Activated CD4-positive, alpha-beta memory T cell treated with anti-CD3 and anti-CD28 coated beads, Interleukin-2, amount 10 ng/mL, durations not matched to agents 7 days and 5 days (primary cell): ENCODE data around the gene ZNF428. TPM values are rescaled to one million over a fixed set of nuclear protein-coding genes. Genes with fewer than 3 reads are reported as not detected.
A peak's percentile ranks its signal among the peaks of the same experiment; 100 is the strongest.

Experiments
- CTCF ChIA-PET: fragments of 350-600 bp; sonication (Branson Sonifier 250); formaldehyde crosslinking; loops from one replicate; lab custom pipeline; 2021; ENCODE audit warnings: antibody characterized with exemption, inconsistent platforms; lab: Charles Lee
- POLR2A ChIA-PET: fragments of 350-600 bp; sonication (Branson Sonifier 250); formaldehyde crosslinking; loops from one replicate; lab custom pipeline; 2021; ENCODE audit warnings: antibody characterized with exemption; lab: Charles Lee
- DNase-seq: peaks from one replicate; pipeline ENCODE4 v3.0.0-alpha.2; 2020
- H3K27ac Mint-ChIP-seq: one replicate; pipeline ENCODE4 v1.8.0; 2021; ENCODE audit warnings: mild to moderate bottlenecking, mixed read lengths
- H3K27me3 Mint-ChIP-seq: one replicate; pipeline ENCODE4 v1.8.0; 2021; ENCODE audit warnings: mixed read lengths
- H3K36me3 Mint-ChIP-seq: one replicate; pipeline ENCODE4 v1.8.0; 2021; ENCODE audit warnings: low read depth, mixed read lengths
- H3K4me1 Mint-ChIP-seq: one replicate; pipeline ENCODE4 v1.8.0; 2021; ENCODE audit warnings: mixed read lengths
- H3K4me3 Mint-ChIP-seq: one replicate; pipeline ENCODE4 v1.8.0; 2021; ENCODE audit warnings: mild to moderate bottlenecking, mixed read lengths
- H3K9me3 Mint-ChIP-seq: one replicate; pipeline ENCODE4 v1.8.0; 2021; ENCODE audit warnings: mixed read lengths
- total RNA-seq, 2 experiments: library from RNA; stranded (reverse); gene quantifications; one replicate each; pipeline ENCODE4 v1.2.3, GENCODE V29; 2021

Gene ZNF428
- total RNA-seq, 2 experiments from 2014 or later, result 19.7 to 20.6 TPM

- CTCF ChIA-PET, result interaction anchor here (1.1 to 1.6 kb wide), 2 partner anchors 11 to 120 kb away, joined by 3 read pairs; partner anchors contain the start of gene PHLDB3
- no peaks in the 10 kb centered on the region for H3K9me3 Mint-ChIP-seq
These were observed 4.7 kb upstream of the ZNF428 start for GRCh38 chr19:43623889-43624670.

GRCh38 chr19:43622956-43623355, 3.5 kb upstream of the ZNF428 start:
- Mint-ChIP-seq H3K4me3 (no peak overlapping the region), H3K27ac (no peak overlapping the region), H3K36me3 (no peaks in the 10 kb centered on the region), H3K9me3 (no peaks in the 10 kb centered on the region), H3K4me1 (peaks cover 41% of the 10 kb centered on the region), H3K27me3 (peaks cover 14% of the 10 kb centered on the region)
- ChIA-PET POLR2A (no interaction called here), CTCF (interaction anchor here (1.0 to 1.6 kb wide), 3 partner anchors 12 to 119 kb away, joined by 3 read pairs; partner anchors contain the start of gene PHLDB3)
- no peak for DNase-seq

More at GRCh38 chr19:43623889-43624670, 4.7 kb upstream of the ZNF428 start:
- Mint-ChIP-seq H3K4me3 (no peak overlapping the region), H3K27ac (no peak overlapping the region), H3K27me3 (peaks cover 14% of the 10 kb centered on the region), H3K4me1 (peaks cover 37% of the 10 kb centered on the region), H3K36me3 (no peaks in the 10 kb centered on the region)
- POLR2A ChIA-PET, result no interaction called here
- no peak for DNase-seq

DNA sequence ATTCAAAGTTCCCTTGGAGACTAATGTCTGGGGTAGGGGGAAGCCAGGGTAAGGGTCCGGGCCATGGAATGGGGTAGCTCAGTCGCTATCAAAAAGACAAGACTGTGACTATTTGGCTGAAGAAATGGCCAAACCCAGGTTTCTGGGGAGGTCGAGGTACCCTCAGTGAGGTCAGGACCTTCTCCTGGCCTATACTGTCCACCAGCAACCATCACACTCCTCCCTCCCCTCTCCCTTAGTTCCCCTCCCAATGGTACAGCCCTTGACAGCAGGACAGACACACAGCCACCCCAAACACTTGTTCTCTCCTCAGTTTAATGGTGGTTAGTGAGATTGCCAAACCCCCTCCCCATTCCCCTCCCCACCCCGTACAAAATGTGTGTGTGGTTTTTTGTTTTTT, 2.6 kb upstream of the ZNF428 start:
- H3K4me1 Mint-ChIP-seq, result peaks cover 41% of the 10 kb centered on the region
- H3K4me3 Mint-ChIP-seq, result no peak overlapping the region
- H3K36me3 Mint-ChIP-seq, result no peaks in the 10 kb centered on the region
- no peak for DNase-seq
- H3K27ac Mint-ChIP-seq, result no peak overlapping the region
- H3K9me3 Mint-ChIP-seq, result no peaks in the 10 kb centered on the region
- peaks cover 8% of the 10 kb centered on the region for H3K27me3 Mint-ChIP-seq
- ChIA-PET POLR2A (no interaction called here), CTCF (interaction anchor here (1.2 kb wide), 1 partner anchor 48 kb away, joined by 3 read pairs; no protein-coding TSS in a partner anchor)

DNA sequence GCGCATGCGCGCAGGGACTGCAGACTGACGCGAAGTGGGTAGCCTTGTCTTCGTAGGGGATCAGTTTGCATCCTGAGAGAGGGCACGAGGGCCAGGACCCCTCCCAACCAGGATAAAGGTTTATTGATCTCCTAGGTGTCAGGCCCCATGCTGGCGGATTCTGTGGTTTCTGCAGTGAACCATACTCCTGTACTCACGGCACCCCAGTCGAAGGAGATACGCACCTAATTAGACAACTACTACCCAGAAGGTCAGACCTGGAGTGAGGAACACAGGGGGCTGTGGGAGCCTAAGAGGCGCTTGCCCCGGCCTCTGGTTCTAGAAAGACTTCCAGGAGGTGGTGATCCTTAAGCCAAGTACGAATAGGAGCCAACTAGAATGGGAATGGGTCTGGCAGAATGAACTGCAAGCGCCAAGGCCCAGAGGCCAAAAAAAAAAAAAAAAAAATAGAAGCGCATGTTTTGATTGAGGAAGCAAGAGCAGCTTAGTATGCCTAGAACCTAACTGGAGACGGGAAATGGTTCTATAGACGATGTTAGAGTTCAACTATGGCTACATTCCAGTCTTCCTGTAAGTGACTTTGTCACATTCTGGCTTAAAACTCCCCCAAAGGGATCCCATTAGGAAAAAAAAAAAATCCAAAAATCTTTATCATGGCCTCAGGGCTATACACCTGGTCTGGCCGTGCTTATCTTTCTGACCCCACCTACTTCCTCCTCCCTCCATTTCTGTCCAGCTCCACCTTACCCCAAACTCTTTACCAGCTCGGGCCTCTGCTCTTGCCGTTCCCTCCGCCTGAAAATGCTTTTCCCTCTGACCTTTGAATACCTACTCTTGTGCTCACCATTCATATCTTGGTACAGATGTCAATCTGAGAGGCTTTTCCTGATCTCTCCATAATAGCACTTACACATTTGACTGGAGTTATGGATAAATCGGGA, 902 bp upstream of the ZNF428 start:
- Mint-ChIP-seq H3K4me3 (peak overlapping the region; percentile 93), H3K36me3 (no peaks in the 10 kb centered on the region), H3K27ac (peak overlapping the region; percentile 91), H3K9me3 (no peaks in the 10 kb centered on the region), H3K4me1 (peaks cover 30% of the 10 kb centered on the region), H3K27me3 (no peaks in the 10 kb centered on the region)
- DNase-seq, result no peak
- CTCF ChIA-PET, result interaction anchor here (1.2 to 1.3 kb wide), 2 partner anchors 46 to 65 kb away, joined by 3 read pairs; no protein-coding TSS in a partner anchor
- POLR2A ChIA-PET, result interaction anchor here (0.6 to 1.0 kb wide), 6 partner anchors 14 to 203 kb away, joined by 3 to 4 read pairs (median 3); partner anchors contain the start of gene SMG9

DNA sequence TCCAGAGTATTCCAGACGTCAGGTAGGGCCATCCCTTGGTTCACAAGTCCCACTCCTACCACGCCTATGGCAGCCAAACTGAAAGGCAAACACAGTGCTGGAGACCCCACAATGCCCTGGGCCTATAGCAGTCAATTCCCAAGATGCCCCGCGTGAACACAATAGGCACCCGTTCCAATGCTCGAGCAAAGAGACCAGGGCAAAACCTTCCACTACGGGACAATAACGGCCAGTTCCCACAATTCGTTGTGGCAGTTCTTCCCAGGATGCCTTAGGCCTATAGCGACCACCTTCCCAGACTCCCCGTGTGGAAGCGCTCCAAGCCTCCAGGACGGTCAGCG, 538 bp downstream of the ZNF428 start:
- no peaks in the 10 kb centered on the region for H3K36me3 Mint-ChIP-seq
- POLR2A ChIA-PET, result interaction anchor here (1.2 kb wide), 1 partner anchor 21 kb away, joined by 5 read pairs; no protein-coding TSS in a partner anchor
- H3K27me3 Mint-ChIP-seq, result no peaks in the 10 kb centered on the region
- peak overlapping the region; percentile 93 for H3K4me3 Mint-ChIP-seq
- no peaks in the 10 kb centered on the region for H3K9me3 Mint-ChIP-seq
- H3K4me1 Mint-ChIP-seq, result peaks cover 17% of the 10 kb centered on the region
- peak overlapping the region; percentile 91 for H3K27ac Mint-ChIP-seq
- CTCF ChIA-PET, result interaction anchor here (0.6 to 1.2 kb wide), 3 partner anchors 24 to 1137 kb away, joined by 3 to 4 read pairs (median 4); no protein-coding TSS in a partner anchor
- peak; percentile 63 for DNase-seq

DNA sequence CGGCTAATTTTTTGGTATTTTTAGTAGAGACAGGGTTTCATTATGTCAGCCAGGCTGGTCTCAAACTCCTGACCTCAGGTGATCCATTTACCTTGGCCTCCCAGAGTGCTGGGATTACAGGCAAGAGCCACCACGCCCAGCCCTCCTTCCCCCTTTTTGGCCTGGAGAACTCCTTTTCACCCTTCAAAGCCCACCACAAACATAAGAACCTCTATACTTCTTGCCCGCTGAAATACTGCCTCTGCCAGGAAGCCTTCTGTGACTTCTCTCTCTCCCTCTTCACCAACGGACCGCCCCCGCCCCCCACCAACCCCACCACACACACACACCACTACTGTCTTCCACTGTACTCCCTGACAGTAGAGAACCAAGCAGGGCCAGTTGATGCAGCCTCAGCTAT, 2.5 kb downstream of the ZNF428 start:
- Mint-ChIP-seq H3K4me1 (peaks cover 17% of the 10 kb centered on the region), H3K36me3 (peaks cover 5% of the 10 kb centered on the region), H3K27me3 (no peaks in the 10 kb centered on the region), H3K9me3 (no peaks in the 10 kb centered on the region), H3K4me3 (no peak overlapping the region), H3K27ac (no peak overlapping the region)
- ChIA-PET POLR2A (no interaction called here), CTCF (no interaction called here)
- no peak for DNase-seq

DNA sequence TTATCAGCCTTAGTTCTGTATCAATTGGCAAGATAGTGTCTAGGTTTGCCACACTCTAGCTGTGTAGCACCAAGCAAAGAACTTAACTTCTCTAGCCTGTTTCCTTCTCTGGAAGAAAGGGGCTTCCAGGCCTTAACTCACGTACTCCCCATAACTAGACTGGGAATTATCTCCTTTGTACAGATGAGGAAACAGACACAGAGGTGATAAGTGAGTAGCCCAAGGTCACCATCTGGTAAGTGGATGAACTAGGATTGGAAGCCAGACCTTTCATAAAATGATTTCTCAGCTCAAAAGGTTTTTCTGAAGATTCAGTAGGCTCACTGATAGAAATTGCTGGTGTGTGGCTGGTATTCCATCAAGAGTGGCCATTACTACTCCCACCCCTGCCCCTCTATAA, 3.1 kb downstream of the ZNF428 start:
- ChIA-PET CTCF (interaction anchor here (3.0 kb wide), 1 partner anchor 21 kb away, joined by 9 read pairs; no protein-coding TSS in a partner anchor), POLR2A (no interaction called here)
- Mint-ChIP-seq H3K9me3 (no peaks in the 10 kb centered on the region), H3K4me3 (no peak overlapping the region), H3K27ac (no peak overlapping the region), H3K27me3 (no peaks in the 10 kb centered on the region), H3K36me3 (peaks cover 9% of the 10 kb centered on the region), H3K4me1 (peaks cover 17% of the 10 kb centered on the region)
- DNase-seq, result no peak

DNA sequence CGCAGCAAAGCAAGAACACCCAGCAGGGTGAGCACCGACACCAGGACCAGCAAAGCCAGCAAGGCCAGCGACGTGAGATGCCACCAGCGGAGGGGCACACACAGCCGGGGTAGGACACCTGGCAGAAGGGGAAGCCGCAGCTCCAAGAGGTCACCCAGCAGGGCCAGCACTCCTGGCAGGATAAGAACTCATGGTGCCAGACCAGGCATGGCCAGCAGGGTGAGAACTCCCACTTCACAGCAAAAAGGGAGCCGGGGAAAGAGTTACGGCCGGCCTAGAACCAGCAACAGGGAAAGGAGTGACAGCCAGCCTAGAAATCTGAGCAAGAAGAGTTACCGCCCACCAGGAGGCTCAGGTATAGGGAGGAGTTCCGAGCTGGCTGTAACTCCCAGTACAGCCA, 7.1 kb downstream of the ZNF428 start:
- H3K27ac Mint-ChIP-seq, result no peak overlapping the region
- POLR2A ChIA-PET, result interaction anchor here (1.0 kb wide), 1 partner anchor 15 kb away, joined by 3 read pairs; no protein-coding TSS in a partner anchor
- CTCF ChIA-PET, result no interaction called here
- no peaks in the 10 kb centered on the region for H3K4me1 Mint-ChIP-seq
- no peaks in the 10 kb centered on the region for H3K9me3 Mint-ChIP-seq
- peaks cover 11% of the 10 kb centered on the region for H3K36me3 Mint-ChIP-seq
- no peak overlapping the region for H3K4me3 Mint-ChIP-seq
- no peaks in the 10 kb centered on the region for H3K27me3 Mint-ChIP-seq
- no peak for DNase-seq

GRCh38 chr19:43611788-43612187, 7.6 kb downstream of the ZNF428 start, which contains the start of gene SRRM5:
TSS of gene SRRM5 (plus strand) at chr19:43612088. CDS start at chr19:43612122, 34 bp downstream.
- POLR2A ChIA-PET, result interaction anchor here (1.0 kb wide), 1 partner anchor 15 kb away, joined by 3 read pairs; no protein-coding TSS in a partner anchor
- CTCF ChIA-PET, result no interaction called here

DNA sequence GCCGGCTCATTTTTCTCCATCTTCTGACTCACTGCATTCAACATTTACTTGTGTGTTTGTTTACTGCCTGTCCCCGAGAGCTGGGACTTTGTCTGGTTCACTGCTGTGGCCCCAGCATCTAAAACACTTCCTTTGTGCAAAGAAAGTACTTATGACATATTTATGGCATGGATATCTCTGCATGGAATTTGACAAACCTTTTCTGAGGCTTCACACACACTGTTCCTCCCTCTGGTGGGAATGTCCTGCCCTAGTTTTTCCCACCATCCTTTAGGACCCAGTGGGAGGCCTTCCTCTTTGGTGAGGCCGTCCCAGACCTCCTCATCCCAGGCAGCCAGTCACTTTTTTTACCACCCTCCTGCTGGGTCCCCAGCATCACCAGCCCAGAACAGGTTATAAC, 8.9 kb downstream of the ZNF428 start:
- ChIA-PET POLR2A (no interaction called here), CTCF (no interaction called here)
- peaks cover 11% of the 10 kb centered on the region for H3K36me3 Mint-ChIP-seq
- no peak overlapping the region for H3K4me3 Mint-ChIP-seq
- DNase-seq, result no peak
- H3K9me3 Mint-ChIP-seq, result no peaks in the 10 kb centered on the region
- no peaks in the 10 kb centered on the region for H3K27me3 Mint-ChIP-seq
- no peak overlapping the region for H3K27ac Mint-ChIP-seq
- no peaks in the 10 kb centered on the region for H3K4me1 Mint-ChIP-seq

More at GRCh38 chr19:43611788-43612187, 7.6 kb downstream of the ZNF428 start, which contains the start of gene SRRM5:
- Mint-ChIP-seq H3K27me3 (no peaks in the 10 kb centered on the region), H3K4me1 (no peaks in the 10 kb centered on the region), H3K27ac (no peak within 1 kb of the TSS), H3K4me3 (no peak within 1 kb of the TSS), H3K9me3 (no peaks in the 10 kb centered on the region), H3K36me3 (peaks cover 11% of the 10 kb centered on the region)
- no peak for DNase-seq

GRCh38 chr19:43609872-43610271, 9.6 kb downstream of the ZNF428 start:
- CTCF ChIA-PET, result no interaction called here
- H3K9me3 Mint-ChIP-seq, result no peaks in the 10 kb centered on the region
- POLR2A ChIA-PET, result no interaction called here

More at GRCh38 chr19:43609872-43610271, 9.6 kb downstream of the ZNF428 start:
- DNase-seq, result no peak
- no peak overlapping the region for H3K27ac Mint-ChIP-seq
- H3K36me3 Mint-ChIP-seq, result peaks cover 11% of the 10 kb centered on the region
- H3K27me3 Mint-ChIP-seq, result no peaks in the 10 kb centered on the region
- H3K4me3 Mint-ChIP-seq, result no peak overlapping the region
- H3K4me1 Mint-ChIP-seq, result no peaks in the 10 kb centered on the region
